Left renal cortex interstitium (tissue), 4 donors: ENCODE results near the gene CELA3B. TPM values are rescaled to one million over a fixed set of nuclear protein-coding genes. Genes with fewer than 3 reads are reported as not detected.
"Not testable (repeated sequence)": the region's sequence is repeated elsewhere in the genome, so short reads cannot be mapped to it uniquely, and the experiment has no call there.

Experiments used
- DNase-seq, 4 donors: peaks; one replicate each; pipeline ENCODE4 v3.0.0-alpha.2; 2013; ENCODE audit warnings: low read depth in 4 of 4, low spot score in 2 of 4, missing footprints in 1 of 4
- polyA plus RNA-seq, 4 donors: library from polyadenylated mRNA; unstranded; fragments of 120-200 nt; gene quantifications; one replicate each; pipeline ENCODE4 v1.2.1, GENCODE V29; 2013; ENCODE audit not compliant: insufficient read length in 4 of 4

The CELA3B gene, protein sequence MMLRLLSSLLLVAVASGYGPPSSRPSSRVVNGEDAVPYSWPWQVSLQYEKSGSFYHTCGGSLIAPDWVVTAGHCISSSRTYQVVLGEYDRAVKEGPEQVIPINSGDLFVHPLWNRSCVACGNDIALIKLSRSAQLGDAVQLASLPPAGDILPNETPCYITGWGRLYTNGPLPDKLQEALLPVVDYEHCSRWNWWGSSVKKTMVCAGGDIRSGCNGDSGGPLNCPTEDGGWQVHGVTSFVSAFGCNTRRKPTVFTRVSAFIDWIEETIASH
- under 1 TPM in 2 of 4 donors, not detected in 2; 0.31 to 0.49 TPM for polyA plus RNA-seq

DNA sequence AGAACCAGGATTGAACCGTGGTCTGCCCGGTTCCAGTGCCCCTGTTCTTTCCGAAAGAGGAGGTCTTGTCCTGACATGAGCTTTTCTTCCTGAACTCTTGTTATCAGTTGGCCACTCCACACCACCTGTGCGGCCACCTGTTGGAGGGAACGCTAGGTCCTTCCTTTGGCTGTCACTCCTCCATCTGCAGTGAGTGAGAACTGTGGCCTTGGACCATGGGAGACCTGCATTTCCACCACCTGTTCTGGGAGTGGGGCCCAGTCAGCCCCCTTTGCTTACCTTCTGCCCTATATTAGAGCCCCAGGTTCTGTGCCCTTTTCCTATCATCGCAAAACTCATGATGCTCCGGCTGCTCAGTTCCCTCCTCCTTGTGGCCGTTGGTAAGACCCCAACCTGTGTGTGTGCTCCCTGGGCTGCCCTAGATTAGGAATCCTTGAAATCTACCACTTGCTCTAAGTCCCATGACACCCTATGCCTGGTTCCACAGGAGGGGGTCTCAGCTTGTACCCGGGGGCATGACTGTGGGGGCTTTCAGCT, at the start of gene CELA3B:
Gene CELA3B (plus strand): TSS at position 320 of the 537 bp plus-strand sequence. CDS start 18 bp downstream, at position 338.
- DNase-seq: not testable (repeated sequence)

GRCh38 chr1:21927533-21928237, 49.1 kb upstream of the CELA3B start:
- DNase-seq: no peak

DNA sequence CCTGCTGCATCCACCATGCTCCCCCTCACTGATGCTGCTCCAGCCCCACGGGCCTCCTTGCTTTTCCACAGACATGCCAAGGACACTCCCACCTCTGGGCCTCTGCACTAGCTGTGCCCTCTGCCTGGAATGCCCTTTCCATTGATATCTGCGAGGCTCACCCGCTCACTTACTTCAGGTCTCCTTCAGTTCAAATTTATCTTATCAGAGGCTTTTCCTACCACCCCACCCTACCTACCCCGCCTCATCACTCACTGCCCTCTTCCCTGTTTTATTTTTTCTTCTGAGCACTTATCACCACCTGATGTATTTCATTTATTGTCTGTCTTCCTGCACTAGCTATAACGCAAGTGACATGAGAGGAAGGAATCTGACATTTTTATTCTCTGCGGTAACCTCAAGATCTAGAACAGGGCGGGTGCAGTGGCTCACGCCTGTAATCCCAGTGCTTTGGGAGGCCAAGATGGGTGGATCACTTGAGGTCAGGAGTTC, 46.7 kb upstream of the CELA3B start:
- DNase-seq: no peak

DNA sequence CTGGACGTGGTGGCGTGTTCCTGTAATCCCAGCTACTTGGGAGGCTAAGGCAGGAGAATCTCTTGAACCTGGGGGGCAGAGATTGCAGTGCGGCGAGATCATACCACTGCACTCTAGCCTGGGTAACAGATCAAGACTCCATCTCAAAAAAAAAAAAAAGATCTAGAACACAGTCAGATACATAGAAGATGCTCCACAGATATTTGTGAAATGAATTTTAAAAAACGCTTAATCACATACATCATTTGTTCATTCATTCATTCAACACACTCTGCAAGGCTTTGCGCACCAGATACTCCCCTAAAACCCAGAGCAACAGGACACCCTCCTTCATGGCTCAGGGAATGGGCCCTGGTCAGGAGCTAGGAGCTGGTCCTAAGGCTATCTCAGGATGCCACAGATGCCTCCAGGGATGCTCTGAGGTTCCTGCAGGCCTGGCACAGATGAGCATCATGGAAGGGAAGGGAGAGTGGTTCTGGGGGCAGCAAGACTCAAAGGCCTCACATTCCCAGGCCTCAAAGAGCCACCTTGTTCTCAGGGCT, 46.1 kb upstream of the CELA3B start:
- no peak for DNase-seq

- no peak for DNase-seq
Measured at GRCh38 chr1:21931171-21932093, 45.4 kb upstream of the CELA3B start.

DNA sequence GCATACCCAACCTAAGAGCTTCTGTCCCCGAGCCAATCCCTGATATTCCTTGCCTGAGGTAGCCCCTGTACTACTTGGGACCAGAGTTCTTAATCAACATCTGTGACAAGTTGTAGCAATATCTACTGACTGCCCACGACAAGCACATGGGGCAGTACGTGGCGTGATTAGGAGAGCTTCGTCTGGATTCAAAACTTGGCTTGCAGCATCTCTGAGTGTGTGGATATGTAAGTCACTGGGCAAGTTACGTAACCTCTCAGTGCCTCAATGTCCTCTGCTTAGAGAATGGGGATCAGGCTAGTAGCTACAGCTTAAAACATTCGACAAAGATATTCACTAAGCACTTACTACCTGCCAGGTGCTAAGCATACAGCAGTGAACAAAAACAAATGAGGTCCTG, 44.7 kb upstream of the CELA3B start:
- DNase-seq: no peak

DNA sequence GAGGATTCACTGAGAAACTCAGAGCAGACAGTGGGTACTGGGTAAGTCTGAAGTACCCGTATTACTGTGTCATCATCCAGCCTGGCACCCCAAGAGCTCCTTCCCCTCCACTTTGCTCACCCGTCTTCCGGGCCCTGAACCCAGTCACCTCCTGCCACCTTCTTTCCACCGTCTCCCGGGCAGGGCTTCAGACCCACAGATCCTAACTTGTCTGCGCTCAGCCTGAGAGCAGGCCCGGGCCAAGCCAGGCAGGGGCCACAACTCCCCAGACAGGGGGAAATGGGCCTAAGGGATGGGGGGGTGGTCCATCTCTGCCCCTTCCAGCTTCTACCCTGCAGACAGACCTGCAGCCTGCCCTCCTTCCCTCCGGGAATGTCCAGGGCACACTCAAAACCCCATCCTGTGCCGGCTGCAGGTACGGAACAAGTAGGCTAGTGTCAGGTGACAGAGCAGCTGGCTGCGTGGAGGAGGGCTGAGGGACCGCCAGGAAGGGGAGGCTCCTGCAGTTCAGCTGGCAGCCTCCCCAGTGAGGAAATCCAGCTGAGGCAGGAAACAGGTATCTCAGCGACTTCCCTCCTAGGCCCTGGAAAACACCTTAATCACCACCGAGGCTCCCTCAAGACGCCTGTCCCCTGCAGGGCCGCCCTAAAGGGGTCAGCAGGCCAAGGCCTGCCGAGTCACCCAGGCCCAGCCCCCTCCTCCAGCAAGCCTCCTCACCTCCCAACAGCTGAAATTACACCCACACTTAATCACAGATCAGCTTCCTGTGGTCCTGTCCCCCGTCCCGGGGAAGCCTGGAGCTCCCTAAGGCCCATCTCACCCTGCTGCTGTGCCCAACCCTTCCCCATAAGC, 43.2 kb upstream of the CELA3B start:
- no peak for DNase-seq

- DNase-seq: no peak
Measured at GRCh38 chr1:21935393-21935804, 41.4 kb upstream of the CELA3B start.

GRCh38 chr1:21935891-21936365, 40.9 kb upstream of the CELA3B start:
- no peak for DNase-seq

- no peak for DNase-seq
Measured at GRCh38 chr1:21936366-21937031, 40.3 kb upstream of the CELA3B start.

GRCh38 chr1:21937034-21937371, 39.8 kb upstream of the CELA3B start, which contains the start of gene HSPG2:
HSPG2 (minus strand) TSS chr1:21937310; CDS start chr1:21937217, 93 bp downstream.
- no peak for DNase-seq

DNA sequence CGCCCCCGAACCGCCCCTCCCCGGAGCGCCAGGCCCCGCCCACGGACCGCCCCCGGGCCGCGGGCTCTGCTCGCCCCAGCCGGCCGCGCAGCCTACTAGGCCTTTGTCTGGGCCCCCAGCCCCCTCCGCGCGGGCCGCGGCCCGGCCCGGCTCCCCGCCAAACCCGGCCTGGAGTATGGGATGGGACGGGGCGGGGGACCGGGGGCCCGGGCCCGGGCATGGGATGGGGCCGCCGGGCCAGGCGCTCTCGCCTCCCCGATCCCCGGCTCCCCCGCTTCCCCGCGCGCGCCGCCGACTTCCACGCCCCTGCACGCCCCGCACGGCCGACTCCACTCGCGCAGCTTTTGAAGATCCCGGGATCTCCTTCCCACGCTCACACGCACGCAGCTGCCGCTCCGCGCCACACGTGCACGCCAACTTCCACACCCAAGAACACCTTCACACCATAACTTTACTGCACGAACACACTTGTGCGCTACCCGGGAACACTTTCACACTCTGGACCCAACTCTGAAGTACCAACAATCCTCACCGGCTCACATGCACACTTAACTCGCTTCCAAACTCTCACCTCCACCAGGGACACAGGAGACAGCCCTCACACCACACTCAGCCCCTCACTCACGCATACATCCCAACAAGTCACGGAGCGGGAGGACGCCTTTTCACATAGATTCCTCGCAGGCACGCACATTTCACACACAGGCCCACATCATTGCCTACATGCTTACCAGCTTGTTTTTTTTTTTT, 39.3 kb upstream of the CELA3B start:
- DNase-seq: peak in 1 of 4 donors; percentile 69

- no peak for DNase-seq
Measured at GRCh38 chr1:21938732-21939538, 37.9 kb upstream of the CELA3B start.

- DNase-seq: peak in 1 of 4 donors; percentile 70
Measured at GRCh38 chr1:21939650-21940374, 37.0 kb upstream of the CELA3B start.

DNA sequence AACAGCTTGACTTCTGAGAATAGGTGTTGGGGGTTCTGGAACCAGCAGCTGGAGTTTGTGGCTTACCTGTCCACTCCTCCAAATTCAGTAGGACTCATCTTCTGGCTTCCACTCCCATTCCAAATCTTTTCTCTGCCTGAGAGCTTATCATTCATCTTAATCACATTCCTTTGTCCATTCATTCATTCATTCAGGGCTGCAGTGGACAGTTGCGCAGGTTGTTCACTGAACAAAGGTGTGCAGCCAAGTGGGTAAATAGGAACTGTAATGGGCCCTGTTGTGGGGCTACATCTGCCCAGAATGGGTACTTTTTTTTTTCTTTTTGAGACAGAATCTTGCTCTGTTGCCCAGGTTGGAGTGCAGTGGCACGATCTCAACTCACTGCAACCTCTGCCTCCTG, 36.3 kb upstream of the CELA3B start:
- DNase-seq: no peak

- DNase-seq: no peak
Measured at GRCh38 chr1:21941370-21941769, 35.5 kb upstream of the CELA3B start.
